ENCODE measurements around the gene C2orf72.
"Not testable (repeated sequence)": the region's sequence is repeated elsewhere in the genome, so short reads cannot be mapped to it uniquely, and the experiment has no call there.

The C2orf72 gene

GRCh38 chr2:231058761-231059550, 21.6 kb downstream of the C2orf72 start:
- no peak overlapping the region for H3K4me3 ChIP-seq (ENCODE audit: low read depth, low read length)
- no peak for DNase-seq (ENCODE audit: low read depth)

- DNase-seq (ENCODE audit: low read depth), result no peak
- no peak overlapping the region for H3K4me3 ChIP-seq (ENCODE audit: low read depth, low read length)
Measured at GRCh38 chr2:231059756-231060155, 22.4 kb downstream of the C2orf72 start.

- H3K4me3 ChIP-seq (ENCODE audit: low read depth, low read length), result no peak overlapping the region
- DNase-seq (ENCODE audit: low read depth), result no peak
Measured at GRCh38 chr2:231062776-231063175, 25.5 kb downstream of the C2orf72 start.

GRCh38 chr2:231063347-231063746, 26.0 kb downstream of the C2orf72 start:
- DNase-seq (ENCODE audit: low read depth), result no peak
- H3K4me3 ChIP-seq (ENCODE audit: low read depth, low read length), result no peak overlapping the region

- H3K4me3 ChIP-seq (ENCODE audit: low read depth, low read length), result no peak overlapping the region
- DNase-seq (ENCODE audit: low read depth), result no peak
Measured at GRCh38 chr2:231065966-231066365, 28.6 kb downstream of the C2orf72 start.

GRCh38 chr2:231067531-231067930, 30.2 kb downstream of the C2orf72 start:
- DNase-seq (ENCODE audit: low read depth); H3K4me3 ChIP-seq (ENCODE audit: low read depth, low read length): not testable (repeated sequence)

GRCh38 chr2:231068525-231069222, 31.4 kb downstream of the C2orf72 start:
- DNase-seq (ENCODE audit: low read depth), result no peak
- no peak overlapping the region for H3K4me3 ChIP-seq (ENCODE audit: low read depth, low read length)

GRCh38 chr2:231069379-231070054, 32.2 kb downstream of the C2orf72 start:
- H3K4me3 ChIP-seq (ENCODE audit: low read depth, low read length), result no peak overlapping the region
- DNase-seq (ENCODE audit: low read depth), result no peak

- no peak for DNase-seq (ENCODE audit: low read depth)
Measured at GRCh38 chr2:231084565-231084964, 47.2 kb downstream of the C2orf72 start.

GRCh38 chr2:231088754-231089153, 51.4 kb downstream of the C2orf72 start:
- no peak overlapping the region for H3K4me3 ChIP-seq (ENCODE audit: low read depth, low read length)
- DNase-seq (ENCODE audit: low read depth), result no peak

More at GRCh38 chr2:231084565-231084964, 47.2 kb downstream of the C2orf72 start:
- no peak overlapping the region for H3K4me3 ChIP-seq (ENCODE audit: low read depth, low read length)

- no peak for DNase-seq (ENCODE audit: low read depth)
Measured at GRCh38 chr2:231093933-231094332, 56.6 kb downstream of the C2orf72 start.

GRCh38 chr2:231094736-231095346, 57.5 kb downstream of the C2orf72 start:
- no peak for DNase-seq (ENCODE audit: low read depth)
- no peak overlapping the region for H3K4me3 ChIP-seq (ENCODE audit: low read depth, low read length)

More at GRCh38 chr2:231093933-231094332, 56.6 kb downstream of the C2orf72 start:
- no peak overlapping the region for H3K4me3 ChIP-seq (ENCODE audit: low read depth, low read length)
